HG02610 (cell line): ENCODE measurements around the gene FAR2.
A peak's percentile ranks its signal among the peaks of the same experiment; 100 is the strongest.
"Not testable (repeated sequence)": the region's sequence is repeated elsewhere in the genome, so short reads cannot be mapped to it uniquely, and the experiment has no call there.

ENCODE experiments used
- ATAC-seq: cut with Tn5 transposase; IDR thresholded peaks from one replicate; pipeline ENCODE4 v1.9.1; 2021; ENCODE audit warnings: mild to moderate bottlenecking, moderate library complexity; ENCODE audit not compliant: unreplicated experiment

Gene FAR2

DNA sequence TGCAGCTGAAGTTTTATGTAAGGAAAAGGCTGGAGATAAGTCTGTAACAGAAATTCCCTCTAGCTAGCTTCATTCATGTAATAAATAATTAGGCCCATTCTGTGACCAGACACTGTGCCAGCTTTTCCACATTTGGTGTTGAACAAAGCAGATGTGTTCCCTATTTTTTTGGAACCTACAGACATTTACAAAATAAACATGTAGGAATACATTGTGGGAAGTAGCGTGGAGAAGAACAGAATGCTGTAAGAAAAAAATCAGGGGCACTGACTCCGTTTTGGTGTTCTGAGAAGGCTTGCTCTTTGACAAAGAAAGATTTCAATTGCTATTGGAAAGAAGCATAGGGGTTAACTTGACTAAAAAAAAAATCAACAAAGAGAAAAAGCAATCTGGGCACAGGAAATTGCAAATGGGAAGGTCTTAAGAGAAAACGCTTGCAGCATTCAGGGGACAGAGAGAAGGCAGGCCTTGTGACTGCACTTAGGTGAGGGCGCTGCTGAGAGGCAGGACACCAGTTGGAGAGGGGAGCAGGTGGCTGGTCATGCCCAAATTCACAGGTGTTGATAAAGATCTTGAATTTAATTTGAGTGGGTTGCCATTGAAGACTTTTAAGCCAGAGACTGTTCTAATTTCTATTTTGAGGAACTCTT is 4.0 kb downstream of the FAR2 start:
- ATAC-seq: no peak

DNA sequence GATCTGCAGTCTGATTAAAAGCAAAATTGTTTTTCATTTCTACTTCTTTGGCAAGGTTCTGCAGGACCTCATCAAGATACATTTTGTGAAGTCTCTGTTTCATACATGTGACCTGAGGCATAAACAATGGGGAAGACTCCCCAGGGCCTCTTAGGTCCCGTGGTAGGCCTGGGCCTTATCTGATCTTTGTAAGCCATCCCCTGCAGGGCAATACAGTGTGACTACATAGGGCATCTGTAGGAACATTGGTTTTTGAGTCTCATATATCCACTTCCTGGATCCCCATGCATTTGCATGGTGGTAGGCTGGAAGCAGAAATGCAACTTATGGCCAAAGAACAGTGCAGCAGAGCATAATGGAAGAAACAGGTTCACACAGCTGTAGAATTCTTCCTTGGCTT is 6.0 kb downstream of the FAR2 start:
- peak; percentile 43 for ATAC-seq

DNA sequence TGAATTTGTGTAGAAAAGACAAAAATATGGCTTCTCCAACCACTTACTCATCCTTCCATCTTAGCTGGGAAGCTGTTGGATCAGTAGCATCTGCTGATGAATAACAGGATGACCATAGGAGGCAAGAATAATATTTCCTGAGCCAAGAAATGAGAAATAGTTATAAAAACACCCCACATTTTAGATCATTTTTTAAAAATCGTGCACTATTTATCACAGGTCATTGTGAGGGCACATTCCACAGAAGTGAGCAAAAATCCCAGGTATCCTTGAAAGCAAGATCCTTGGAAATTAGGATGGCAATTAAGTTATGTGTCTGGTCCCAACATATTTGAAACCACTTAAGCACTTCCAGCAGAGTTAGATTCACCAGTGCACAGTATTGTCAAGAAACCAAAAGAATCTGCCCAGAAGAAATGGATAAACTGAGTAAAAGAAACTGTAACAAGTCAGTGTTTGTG is 8.4 kb downstream of the FAR2 start:
- ATAC-seq: no peak

DNA sequence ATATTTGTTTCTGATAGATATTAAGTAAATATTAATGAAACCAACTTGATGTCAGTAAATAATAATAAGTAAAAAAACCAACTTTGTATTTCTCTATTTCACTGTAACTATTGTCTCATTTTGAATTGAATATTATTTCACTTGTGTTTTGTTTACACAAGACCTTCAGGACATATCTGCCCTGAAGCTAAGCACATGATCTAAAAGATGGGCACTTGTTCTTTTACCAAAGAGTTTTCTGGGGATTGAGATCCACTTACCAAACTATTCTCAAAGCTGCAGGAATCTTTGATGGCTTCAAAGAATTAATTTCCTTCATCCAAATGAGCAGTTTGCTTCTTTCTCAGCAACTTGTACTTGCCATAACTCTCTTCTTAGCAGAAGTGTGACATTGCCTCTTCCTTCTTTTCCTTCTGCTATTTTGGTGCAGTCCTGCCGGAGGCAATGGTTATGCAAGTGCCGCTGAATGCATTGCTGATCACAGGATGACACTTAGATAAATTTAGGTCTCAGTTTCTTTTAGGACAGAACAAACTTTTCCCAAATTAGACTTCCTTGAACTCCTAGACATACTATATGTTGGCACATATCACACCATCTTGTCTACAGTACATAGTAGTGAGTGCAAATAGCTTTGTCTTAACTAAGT is 9.2 kb downstream of the FAR2 start:
- no peak for ATAC-seq

DNA sequence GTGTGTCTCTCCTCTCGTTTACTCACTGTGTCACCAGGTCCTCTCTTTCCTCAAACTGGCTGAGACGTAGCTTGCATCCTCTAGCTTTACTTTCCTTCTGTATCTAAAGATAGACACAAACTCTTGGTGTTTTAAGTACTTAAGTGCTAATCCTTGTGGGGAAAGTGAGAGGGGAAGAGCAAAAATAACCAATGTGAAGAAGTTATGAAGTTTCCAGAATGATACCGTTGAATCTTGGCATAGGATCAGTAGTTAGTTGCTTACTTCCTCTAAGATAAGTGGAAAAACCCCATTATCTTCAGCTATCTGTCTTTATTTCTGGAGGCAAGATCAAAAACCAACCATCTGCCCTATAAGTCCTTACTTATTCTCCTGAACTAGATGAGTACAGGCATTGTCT is 10.6 kb downstream of the FAR2 start:
- ATAC-seq: no peak

DNA sequence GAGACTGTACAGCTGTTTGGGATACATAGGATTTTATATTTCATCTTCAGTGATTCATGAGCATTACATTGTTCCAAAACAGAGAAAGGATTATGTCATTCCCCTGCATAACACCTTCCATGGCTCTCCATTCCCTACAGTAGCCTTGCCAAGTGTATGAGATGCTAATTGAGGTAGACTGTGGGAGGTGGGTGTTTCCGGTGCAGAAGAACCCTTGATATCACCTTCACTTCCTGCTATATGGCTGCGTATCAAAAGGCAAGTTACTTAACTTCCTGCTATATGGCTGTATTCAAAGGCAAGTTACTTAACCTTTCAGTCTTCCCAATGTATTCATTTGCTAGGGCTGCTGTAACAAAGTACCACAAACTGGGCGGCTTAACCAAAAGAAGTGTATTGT is 11.2 kb downstream of the FAR2 start:
- ATAC-seq: no peak

DNA sequence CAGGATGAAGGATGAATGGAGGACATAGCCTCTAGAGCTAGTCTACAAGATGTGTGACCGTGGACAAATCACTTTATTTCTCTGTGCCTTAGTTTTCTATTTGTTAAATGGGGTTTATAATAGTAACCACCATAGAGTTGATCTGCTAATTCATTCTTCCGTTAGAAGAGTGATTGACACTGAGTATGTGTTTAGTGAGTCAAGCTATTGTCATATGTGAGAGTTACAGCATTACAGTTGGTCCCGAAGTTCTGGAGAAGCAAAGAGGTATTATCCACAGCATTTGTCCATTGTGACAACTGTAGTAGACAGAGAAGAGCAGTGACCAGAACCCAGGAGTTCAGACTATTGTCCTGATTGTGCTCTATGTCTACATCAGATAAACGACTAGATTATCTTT is 14.1 kb downstream of the FAR2 start:
- no peak for ATAC-seq

DNA sequence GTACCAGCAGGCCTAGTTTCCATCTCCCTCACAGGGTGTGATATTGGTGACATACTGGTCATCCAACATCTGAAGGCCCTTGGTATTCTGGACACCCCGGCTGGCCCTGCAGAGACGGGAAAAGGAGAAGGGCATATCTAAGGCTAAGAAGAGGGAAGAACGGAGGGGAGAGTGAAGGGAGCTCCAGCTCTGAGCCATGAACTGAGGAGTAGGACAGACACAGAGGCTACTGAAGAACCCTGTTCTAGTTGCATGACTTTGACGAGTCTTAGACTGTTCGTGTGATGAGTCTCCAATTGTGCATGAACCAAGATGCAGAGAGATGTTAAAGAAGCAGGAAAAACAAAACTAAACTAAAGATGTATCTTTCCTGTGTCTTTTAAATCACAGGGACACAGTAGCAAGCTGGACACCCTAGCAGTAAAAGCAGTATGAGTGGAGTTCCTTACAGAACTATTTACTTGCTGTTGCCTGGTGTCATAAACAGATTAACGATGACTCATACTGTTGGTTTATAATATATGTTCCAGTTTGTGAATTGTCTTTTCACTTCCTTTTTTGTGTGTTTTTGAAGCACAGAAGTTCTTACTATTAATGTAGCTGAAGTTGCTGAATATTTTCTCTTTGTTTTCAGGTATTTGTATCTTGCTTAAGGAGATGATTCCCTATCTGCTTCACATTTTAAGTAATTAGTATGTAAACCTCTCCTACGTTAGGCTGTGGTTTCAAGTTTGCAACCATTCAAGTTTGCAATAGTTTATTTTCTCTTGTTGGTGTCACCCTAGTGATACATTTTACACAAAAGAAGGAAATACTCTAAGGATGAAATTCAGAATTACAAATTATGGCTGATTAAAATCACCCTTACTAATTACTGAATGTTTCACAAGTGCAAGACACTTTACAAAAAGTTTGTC is 15.7 kb downstream of the FAR2 start:
- ATAC-seq: peak; percentile 100

DNA sequence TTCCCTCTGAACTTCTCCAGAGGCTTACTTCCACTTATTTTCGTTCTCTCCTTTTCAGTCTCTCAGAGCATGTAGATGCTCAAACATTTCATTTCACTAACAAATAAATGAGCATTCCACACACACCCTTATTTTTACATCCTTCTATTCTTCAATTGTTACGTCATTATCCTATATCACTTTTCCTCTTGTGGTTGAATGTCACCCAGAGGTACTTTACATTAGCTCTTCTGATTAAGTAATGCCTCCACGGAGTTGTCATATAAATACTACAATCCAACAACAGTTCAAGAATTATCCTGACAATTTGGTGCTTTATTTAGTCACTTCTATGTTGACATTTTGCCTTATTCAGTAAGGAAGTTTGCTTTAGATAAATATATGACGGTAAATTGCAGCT is 18.4 kb downstream of the FAR2 start:
- ATAC-seq: no peak

DNA sequence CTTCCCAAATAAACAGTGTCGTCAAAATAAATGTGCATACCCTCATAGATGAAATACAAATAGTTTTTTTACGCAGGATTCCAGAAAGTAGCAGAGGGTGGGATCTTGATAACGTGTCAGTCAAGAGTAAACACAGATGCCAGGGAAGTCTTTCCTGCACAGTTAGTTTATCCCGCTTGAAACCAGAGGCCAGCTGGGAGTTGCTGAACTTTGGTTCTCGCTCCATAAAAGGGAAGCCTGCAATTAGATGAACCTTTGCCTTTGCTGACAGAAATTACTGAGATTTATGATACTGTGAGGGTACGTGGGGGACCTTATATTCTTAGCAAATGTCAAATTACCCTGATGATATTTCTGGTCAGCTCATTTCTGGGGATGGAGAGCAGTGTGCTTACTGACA is 18.9 kb downstream of the FAR2 start:
- no peak for ATAC-seq

DNA sequence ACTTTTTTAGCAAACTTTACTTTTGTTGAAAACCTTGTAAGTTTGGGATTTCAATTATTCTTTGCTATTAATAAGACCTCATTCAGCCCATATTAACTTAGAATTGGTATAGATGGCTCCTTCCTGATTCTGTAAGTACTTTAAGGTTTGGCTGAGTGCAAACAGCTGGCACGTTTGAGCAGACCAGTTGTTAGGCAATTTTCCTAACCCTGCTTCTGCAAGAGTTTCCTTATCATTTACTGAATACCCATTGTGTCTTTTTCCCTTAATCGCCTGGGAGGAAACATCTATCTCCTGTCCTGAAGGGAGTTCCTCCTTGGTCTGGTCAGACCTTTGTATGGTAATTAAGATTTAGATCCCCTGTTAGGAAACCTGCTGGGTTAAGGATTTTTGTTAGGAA is 20.9 kb downstream of the FAR2 start:
- ATAC-seq: not testable (repeated sequence)

DNA sequence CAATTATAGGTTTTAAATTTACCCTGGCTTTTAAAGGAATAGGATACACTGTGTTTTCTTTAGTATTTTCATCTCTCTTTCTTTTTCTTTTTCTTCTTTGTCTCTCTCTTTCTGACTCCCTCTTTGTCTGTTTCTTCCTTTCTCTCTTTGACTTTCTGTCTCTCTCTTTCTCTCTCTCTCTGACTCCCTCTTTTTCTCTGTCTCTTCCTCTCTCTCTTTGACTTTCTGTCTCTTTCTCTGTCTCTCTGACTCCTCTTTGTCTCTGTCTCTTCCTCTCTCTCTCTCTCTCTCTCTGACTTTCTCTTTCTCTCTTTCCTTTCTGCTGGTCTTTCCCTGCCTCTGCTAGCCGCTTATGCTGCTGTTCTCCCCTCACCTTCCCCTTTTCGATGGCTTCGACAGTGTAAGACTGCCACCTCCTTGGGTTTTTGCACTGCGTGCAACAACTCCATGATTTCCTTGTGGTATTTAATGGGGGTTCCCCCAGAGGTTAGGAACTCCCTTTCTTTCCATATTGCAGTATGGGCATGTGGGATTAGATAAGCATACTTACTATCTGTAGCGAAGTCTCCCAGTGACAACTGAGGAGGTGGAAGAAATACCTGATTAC is 21.5 kb downstream of the FAR2 start:
- ATAC-seq: not testable (repeated sequence)

DNA sequence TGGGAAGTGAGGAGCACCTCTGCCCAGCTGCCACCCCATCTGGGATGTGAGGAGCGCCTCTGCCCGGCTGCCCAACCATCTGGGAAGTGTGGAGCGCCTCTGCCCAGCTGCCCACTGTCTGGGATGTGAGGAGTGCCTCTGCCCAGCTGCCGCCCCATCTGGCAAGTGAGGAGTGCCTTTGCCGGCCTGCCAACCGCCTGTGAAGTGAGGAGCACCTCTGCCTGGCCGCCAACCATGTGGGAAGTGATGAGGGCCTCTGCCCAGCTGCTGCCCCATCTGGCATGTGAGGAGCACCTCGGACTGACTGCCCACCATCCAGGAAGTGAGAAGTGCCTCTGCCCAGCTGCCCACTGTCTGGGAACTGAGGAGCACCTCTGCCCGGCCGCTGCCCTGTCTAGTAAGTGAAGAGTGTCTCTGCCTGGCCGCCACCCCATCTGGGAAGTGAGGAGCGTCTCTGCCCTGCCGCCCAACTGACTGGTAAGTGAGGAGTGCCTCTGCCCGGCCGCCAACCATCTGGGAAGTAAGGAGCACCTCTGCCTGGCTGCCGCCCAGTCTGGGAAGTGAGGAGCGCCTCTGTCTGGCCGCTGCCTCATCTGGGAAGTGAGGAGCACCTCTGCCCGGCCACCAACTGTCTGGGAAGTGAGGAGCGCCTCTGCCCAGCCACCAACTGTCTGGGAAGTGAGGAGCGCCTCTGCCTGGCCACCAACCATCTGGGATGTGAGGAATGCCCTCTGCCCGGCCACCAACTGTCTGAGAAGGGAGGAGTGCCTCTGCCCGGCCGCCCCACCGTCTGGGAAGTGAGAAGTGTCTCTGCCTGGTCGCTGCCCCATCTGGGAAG is 22.6 kb downstream of the FAR2 start:
- ATAC-seq: no peak

DNA sequence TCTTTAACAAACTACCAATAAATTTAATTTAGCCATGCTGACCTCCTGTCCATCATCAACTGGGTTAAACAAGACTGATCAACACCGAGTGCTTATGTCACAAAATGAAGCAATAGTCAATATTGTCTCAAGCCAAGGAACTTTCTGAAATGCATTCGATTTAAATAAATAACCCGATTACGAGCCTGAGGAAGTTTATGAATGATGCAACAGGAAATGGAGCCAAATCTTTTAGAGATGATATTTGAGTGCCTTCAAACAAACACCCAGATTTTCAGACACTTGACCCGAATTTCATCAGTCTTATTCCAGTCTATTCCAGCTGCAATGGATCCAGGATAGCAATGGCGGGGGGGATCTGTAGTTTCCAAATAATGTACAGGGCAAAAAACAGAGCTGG is 27.9 kb downstream of the FAR2 start:
- ATAC-seq: no peak

DNA sequence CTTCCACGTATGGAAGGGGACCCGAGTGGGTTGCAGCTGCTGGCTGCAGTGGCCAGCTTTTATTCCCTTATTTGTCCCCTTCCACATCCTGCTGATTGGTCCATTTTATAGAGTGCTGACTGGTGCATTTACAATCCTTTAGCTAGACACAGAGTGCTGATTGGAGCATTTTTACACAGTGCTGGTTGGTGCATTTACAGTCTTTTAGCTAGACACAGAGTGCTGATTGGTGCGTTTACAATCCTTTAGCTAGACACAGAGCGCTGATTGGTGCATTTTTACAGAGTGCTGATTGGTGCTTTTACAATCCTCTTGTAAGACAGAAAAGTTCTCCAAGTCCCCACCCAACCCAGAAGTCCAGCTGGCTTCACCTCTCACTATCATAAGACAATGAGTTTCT is 33.2 kb downstream of the FAR2 start:
- ATAC-seq: not testable (repeated sequence)

DNA sequence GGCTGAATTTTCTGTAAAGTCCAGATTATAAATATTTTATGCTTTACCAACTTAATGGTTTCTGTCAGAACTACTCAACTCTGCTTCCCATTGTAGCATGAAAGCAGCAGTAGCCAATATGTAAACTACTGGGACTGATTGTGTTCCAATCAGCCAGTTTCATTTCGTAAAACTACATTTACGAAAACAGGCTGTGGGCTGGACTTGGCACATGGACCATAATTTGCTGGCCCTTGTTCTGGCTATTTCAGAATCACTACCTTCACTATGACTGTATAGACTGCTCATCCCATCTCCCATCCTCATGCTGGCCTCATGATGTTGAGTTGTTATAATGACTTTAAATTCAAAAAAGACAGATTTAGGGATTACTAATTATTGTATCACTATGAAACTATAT is 38.7 kb downstream of the FAR2 start:
- ATAC-seq: no peak

DNA sequence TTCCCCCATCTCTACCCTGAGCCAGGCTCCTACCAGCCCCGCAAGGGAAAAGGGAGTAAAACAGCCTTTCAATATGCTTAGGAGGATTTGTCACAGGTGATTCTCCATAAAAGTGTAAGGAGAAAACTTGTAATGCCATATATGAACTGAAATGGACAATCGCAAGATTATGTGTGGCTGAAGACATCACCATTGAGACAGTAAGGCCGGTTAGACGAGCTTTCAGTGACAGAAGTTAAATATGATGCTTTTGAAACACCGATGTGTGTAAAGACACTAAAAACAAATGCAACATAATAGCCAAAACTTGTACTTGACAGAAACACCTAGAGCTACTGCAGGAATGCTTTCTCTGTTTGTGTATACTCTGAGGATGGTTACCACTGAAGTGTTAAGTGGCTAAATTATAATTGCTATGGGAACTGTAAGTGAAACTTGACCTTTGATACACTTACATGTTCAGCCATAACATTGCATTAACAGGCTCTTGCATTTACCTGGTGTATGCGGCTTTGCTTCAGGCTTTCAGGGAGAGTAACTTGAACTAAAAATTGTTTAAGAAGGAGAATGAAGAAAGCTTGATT is 42.3 kb downstream of the FAR2 start:
- ATAC-seq: no peak

DNA sequence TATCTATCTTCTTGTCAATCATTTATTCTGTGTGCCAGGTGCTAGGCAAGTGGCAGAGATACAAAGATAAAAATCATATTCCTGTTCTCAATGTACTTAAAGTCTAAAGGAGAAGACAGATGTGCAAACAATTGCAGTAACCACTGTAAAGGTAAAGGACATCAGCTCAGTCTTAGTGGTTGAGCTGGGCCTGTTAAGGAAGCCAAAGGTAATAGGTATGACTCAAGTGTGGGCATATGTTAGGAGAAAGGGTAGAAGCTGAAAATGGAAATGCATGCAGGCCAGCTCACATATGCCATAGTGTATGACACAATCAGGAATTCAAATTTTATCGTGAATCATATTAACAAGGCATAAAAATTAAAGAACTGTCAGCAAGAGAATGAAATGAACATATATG is 49.8 kb downstream of the FAR2 start:
- no peak for ATAC-seq

DNA sequence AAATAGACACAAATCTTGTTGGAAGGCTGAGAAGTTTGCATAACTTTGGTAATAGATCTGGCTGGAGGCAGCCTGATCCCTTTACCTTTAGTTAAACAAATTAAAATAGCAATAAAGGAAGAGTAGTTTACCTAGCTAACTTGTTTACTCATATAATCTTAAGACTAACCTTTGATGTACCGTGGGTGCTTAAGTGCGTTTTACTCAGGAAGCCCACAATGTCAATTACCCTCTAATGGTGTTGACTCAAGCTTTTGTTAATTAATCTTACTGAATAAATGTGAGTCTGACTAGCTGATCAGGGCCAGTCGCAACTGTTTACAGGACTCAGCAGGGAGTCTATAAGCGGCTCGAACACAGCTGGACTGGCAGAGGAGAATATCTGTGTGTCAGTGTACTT is 51.5 kb downstream of the FAR2 start:
- no peak for ATAC-seq

DNA sequence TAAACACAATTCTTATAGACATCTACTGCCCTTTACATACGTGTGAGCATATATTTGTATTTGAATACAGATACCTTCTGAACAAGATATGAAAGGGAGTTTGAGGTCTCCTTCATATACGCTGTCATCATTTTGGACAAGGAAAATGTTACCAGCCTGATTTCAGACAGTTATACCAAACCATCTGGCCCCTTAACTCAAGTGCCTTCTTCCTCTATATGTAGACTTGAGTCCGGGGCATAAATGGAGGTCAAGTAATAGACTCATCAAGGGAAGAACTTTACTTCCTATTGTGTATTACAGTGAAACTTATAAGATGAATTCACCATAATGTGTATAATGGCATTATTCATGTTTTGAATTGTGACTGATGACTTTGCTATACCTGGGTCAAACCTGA is 52.2 kb downstream of the FAR2 start:
- no peak for ATAC-seq
